NOMO-1 treated with dmso at 0.1 percent for 144 hours (cell line): ENCODE measurements around the gene SIRPB2.
A peak's percentile ranks its signal among the peaks of the same experiment; 100 is the strongest.
"Not testable (repeated sequence)": the region's sequence is repeated elsewhere in the genome, so short reads cannot be mapped to it uniquely, and the experiment has no call there.

Experiments used
- DNase-seq: peaks from one replicate; lab custom pipeline; 2025; ENCODE audit not compliant: unreplicated experiment; lab: John Stamatoyannopoulos, UW

SIRPB2 gene

DNA sequence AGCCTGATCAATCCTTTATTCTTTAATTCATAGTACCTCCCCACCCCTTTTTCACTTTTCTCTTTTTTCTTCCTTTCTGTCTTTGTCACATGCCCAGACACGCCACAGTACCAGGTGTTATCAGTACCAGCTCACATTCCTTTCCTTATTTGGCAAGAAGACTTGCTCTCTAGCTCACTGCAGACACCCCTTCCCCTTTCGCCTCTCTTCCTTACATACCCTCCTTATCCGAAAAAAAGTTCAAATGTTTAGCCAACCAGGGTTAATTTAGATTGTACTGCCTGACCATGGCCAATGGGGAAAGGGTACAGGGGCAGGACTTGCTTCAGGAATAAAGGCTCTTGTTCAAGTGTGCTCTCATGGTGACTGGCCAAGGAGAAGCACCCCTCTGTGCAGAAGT, 9.3 kb upstream of the SIRPB2 start:
- DNase-seq: no peak

DNA sequence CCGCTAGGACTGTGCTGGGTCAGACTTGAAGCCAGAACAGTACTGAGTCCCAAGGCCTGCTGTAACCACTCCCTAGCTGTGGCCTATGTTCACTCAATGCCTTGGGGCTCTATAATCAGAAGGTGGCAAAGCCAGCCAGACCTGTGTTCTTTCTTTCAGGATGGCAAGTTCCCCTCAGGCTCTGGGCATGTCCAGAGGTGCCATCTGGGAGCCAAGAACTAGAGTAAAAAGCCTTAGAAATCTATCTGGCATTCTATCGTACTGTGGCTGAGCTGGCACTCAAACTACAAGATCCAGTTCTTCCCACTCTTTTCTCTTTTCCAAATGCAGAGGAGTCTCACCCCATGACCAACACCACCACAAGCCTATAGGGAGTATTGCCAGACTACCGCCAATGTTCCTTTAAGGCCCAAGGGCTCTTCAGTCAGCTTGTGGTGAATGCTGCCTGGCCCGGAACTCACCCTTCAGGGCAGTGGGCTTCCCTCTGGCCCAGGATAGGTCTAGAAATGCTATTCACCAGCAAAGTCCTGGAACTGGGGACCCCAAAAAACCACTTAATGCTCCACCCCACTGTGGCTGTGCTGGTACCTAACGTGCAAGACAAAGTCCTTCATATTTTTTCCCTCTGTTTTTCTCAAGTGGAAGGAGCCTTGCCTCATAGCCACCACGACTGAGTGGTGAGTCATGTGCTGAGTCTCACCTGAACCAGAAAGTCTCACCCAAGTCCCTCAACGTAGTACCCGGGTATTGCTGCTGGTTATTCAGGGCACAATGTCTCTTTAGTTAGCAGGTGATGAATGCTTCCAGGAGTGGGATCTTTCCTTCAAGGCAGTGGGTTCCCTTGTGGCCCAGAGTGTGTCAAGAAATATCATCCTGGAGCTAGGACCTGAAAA, 8.6 kb upstream of the SIRPB2 start:
- DNase-seq: no peak

DNA sequence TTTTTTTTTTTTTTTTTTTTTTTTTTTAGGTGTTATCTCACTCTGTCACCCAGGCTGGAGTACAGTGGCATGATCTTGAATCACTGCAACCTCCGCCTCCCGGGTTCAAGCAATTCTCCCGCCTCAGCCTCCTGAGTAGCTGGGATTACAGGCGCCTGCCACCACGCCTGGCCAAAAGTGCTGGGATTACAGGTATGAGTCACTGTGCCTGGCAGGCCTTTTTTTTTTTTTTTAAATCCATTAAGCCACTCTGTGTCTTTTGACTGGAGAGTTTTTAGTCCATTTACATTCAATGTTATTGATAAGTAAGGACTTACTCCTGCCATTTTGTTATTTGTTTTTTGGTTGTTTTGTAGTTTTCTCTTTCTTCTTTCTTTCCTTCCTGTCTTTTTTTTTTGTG, 6.2 kb upstream of the SIRPB2 start:
- DNase-seq: not testable (repeated sequence)

DNA sequence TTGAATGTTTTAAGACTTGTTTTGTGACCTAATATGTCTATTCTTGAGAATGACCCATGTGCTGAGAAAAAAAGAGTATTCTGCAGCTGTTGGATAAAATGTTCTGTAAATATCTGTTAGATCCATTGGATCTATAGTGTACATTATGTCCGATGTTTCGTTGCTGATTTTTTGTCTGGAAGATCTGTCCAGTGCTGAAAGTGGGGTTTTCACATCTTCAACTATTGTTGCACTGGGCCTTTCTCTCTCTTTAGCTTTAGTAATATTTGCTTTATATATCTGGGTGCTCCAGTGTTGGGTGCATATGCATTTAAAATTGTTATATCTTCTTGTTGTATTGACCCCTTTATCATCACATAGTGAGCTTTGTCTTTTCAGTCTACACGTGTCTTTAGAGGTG, 5.7 kb upstream of the SIRPB2 start:
- DNase-seq: no peak

DNA sequence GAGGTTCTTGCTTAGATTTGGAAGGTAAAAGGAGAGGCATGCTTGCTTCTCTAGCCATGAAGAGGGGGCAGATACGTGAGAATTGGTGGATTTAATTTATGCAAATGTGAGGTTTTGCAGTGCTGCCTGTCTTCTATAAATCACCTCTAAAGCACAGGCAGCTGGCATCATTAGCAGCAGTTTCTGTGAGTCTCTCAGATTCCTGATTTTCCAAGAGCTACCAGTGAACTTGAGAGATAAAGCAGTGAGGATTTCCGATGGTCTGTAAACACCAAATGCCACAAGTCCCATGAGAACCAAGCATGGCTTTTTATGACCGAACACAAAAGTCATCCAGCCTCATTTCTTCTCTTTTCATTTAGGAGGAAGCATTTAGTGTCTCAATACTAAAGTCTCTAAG, 3.2 kb upstream of the SIRPB2 start:
- no peak for DNase-seq

DNA sequence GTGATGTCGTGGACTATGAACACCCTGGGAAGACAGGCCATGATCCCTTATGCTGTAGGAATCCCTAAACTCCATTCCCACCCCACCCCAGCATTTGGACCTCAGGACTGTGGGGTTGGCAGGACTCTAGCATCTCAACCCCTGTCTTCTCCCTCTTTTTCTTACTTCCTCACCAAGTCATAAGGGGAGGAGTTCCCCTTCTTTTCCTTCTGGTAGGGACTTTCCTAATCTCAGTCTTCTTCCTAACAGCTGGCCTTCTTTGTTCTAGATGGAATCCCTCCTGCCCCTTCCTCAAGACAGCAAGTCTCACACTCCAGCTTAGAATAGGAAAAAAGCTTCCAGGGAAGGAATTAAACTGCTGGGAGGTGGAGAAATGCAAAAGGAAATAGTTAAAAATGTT, 2.3 kb upstream of the SIRPB2 start:
- no peak for DNase-seq

DNA sequence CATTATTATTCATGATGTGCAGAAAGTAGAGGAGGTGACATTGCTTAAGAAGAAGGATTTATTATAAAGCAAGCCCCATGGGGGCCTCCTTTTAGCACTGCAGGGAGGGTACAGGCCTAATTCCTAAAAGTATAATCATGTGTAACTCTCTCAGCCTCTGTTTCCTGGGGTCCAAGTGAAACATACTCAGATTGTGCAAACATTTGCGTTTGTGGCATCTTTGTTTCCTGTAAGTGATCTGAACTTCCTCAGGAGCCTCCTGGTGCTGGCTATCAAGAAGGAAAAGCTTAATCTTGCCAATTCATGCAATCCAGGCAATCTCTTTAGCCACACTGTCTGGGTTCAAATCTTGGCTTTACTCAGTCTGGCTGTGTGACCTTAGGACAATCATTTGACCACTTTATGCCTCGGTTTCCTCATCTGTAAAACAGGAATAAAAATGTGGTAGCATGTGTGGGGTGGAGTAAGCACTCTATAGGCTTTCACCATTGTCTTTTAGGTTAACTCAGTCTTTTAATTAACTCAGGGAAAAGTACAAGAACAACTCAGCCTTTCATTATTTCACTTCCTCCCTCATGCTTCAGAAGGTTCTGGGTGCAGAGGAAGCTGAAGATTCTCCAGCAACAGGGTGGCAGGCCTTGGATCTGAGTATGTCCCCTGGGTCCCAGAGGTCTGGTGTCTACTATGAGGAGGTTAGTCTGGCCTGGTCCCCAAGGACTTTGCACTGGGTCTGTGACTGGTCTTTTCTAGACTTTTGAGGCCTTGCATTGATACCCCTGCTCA, 831 bp upstream of the SIRPB2 start:
- DNase-seq: peak; percentile 45

DNA sequence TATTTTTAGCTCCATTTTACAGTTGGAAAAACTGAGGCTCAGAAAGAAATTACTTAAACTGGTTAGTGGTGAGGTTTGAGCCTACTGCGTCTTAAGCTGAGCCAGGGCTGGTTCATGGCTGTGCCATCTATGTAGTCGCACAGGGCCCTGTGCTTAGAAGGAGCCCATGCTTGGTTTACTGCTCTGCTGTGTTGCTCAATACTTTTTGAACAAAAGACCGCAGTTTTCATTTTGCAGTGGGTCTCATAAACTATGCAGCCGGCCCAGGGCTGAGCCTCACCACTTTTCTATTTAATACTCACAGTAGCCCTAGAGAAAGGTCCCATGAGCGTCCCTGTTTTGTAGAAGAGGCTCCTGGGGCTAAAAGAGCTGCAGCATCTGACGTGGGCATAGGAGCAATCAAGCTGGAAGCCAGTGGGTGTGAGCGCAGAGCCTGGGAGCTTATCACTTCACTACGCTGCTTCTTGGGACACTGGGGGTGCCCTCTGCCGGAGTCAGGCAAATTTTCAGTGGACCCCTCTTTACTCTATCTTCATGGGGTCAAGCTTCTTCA, 501 bp downstream of the SIRPB2 start:
- no peak for DNase-seq

DNA sequence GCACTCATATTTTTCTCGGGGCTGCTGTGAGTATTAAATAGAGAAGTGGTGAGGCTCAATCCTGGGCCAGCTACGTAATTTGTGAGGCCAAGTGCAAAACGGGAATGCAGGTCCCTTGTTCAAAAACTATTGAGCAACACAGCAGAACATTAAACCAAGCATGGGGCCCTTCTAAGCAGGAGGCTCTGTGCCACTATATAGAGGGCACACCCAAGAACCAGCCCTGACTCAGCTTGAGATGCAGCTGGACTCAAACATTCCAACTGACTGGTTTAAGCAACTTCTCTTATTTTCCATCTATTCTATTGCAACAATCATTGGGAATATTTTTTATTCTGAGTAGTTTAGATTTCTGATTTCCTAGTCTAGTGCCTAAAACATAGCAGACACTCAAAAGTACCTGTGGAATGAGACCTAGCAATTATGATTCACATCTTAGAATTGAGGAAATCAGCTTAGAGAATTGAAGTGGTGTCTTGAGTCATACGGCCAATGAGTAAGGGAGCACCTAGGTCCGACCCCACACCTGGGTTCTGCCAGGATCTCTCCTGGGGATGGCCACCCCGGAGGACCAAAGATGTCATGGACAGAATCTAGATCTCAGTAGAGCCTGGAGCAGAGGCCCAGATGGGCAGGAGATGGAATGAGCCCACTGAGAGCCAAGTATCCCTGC, 1.3 kb downstream of the SIRPB2 start:
- DNase-seq: peak; percentile 83

DNA sequence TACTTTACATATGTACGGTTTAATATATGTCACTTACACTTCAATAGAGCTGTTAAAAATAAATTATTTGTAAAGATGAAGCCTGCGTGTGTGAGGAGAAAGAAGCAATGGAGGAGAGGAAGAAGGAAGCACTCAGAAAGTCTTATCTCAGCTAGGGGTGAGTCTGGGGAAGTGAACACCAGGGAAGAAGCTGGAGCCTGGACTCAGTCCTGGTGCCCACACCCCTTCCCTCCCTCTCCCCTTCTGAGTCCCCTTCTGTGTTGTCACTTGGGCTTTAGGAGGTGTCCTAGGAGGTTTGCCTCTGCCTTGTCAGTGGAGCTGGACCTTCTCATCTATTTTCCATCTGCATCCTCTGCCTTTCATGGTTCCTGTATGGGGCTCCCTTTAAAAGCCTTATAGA, 1.9 kb downstream of the SIRPB2 start:
- DNase-seq: no peak

DNA sequence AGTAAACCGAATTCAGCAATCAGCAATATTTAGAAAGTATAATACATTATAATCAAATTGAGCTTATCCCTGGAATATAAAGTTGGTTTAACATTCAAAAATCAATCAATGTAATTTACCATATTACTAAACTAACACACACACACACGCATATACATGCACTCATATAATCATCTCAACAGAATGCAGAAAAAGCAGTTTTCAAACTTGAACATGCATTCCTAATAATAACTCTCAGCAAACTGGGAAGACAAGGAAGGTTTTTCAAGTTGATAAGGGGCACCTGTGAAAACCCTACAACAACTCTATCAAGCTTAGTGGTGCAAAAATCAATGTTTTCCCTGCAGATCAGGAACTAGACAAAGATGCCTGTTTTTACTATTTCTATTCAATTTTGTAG, 4.7 kb downstream of the SIRPB2 start:
- DNase-seq: no peak

DNA sequence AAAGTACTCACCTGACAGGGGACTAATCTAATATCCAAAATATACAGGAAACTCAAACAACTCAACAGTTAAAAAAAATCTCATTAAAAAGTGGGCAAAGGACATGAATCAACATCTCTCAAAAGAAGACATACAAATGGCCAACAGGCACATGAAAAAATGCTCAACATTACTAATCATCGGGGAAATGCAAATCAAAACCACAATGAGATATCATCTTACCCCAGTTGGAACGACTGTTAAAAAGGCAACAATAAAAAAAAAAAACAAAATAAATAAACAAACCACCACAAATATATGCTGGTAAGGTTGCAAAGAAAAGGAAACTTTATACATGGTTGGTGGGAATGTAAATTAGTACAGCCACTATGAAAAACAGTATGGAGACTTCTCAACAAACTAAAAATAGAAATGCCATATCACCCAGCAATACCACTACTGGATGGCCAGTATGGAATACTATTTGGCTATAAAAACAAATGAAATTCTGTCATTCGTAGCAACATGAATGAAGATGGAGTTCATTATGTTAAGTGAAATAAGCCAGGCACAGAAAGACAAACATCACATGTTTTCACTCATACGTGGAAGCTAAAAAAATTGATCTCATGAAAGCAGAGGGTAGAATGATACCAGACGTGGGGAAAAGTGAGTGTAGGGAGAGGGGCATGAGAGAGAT, 6.6 kb downstream of the SIRPB2 start:
- no peak for DNase-seq

DNA sequence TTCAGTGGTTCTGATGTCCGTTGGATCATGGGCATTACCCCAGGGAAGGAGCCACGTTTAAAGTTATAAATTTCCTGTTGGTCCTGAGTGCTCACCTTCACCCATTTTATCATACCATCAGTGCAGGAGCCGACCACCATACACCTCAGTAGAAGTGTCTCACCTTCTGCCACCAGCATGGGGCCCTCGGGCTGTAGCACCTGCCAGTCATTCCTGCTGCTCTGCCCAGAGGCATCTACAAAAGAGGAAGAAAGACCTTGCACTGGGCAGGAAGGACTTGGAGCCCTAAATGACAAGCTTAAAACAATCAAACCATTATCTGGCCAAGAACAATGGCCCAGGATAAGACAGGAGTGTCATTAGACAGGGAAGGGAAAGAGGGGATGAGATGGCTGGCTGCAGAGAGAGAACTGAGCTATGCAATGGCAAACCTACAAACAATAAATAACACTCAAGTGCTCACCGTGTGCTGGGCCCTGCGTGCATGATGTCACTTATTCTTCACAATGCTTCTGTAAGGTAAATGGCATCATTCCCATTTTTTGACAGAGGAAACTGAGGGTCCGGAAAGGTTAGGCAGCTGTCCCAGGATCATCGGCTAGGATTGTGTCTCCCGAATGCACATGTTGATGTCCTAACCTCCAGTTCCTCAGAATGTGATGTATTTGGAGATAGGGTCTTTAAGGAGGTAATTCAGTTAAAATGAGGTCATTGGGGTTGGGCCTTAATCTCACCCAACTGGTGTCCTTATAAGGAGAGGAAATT, 11.2 kb downstream of the SIRPB2 start:
- no peak for DNase-seq

DNA sequence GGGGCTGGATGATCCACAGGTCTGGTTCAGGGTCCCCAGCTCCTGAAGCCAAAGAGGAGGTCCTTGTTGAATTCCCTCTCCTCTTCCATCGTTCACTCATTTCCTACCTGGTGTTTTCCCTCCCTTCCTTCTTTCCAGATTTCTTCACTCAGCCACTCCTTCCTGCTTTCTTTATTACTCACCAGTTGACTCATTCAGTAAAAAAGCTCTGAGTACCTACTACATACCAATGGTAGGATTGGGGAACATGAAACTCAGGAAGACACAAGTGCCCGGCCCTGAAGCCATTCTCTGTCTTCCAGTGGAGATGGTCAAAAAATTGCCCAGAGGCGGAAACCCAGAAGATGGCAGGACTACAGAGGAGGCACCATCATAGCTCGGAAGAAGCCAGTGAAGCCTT, 12.7 kb downstream of the SIRPB2 start:
- no peak for DNase-seq

DNA sequence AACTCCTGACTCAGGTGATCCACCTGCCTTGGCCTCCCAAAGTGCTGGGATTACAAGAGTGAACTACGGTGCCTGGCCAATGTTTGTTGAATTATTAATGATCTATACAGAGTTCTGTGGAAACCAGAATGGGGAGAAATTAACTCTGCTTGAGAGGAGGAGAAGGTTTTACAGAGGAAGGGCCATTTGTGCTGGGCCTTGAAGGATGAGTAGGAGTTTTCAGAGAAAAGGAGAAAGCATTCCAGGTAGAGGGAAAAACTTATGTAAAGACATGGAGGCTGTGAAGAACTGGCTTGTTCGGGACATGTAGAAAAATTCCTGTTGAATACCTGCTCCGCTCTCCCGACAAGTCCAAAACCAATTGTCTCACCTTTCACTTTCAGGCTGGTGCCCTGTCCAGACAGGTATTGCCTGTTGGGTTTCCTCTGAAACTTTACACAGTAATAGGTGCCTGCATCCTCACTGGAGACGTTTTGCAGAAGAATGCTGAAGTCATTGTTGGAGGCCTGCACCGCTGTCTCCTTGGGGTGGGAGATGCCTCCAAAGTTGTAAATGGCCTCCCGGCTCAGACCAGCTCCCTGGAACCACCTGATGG, 13.2 kb downstream of the SIRPB2 start:
- no peak for DNase-seq

DNA sequence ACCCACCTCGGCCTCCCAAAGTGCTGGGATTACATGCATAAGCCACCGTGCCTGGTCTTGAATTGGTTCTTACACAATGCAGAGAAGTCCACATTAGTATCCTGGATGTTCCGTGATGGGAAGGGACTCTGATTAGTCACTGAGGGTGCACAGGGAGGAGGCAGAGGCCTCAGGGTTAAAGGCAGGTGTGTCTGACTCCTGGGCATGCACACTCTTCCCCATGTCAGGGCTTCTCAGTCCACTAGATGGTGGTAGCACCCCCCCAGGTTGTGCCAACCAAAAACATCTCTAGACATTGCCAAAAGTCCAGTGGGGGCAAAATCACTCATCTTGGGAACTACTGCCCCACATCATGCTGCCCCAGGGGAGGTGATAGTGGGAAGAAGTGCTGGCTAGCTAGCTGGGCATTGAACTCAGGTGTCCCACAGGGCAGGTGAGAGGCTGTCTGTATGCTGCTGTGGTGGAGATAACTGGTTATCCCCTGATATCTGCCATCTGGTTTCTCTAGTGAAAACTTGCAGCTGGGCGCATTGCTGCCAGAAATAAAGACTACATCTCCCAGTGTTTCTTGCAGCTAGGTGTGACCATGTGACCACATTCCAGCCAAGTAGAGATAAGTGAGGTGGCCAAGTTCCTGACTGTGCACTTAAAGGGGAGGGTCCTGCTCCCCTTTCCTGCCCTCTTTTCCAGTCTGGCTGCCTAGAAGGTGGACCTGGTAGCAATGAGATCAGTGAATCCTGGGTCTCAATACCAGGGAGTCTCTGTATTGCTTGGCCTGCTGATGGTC, 16.2 kb downstream of the SIRPB2 start:
- no peak for DNase-seq

DNA sequence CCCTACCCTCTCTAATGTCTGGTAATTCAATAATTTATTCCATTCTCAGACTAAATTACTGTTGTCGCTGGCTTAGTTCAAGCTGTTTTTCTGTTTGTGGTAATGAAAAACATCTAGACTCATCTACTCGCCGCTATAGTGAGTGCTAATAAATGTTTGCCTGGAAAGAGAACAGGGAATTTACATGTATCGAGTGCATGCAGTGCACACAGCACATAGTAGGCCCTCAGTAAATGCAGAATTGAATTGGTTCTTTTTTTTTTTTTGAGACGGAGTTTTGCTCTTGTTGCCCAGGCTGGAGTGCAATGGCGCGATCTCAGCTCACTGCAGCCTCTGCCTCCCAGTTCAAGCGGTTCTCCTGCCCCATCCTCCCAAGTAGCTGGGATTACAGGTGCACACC, 16.9 kb downstream of the SIRPB2 start:
- no peak for DNase-seq

DNA sequence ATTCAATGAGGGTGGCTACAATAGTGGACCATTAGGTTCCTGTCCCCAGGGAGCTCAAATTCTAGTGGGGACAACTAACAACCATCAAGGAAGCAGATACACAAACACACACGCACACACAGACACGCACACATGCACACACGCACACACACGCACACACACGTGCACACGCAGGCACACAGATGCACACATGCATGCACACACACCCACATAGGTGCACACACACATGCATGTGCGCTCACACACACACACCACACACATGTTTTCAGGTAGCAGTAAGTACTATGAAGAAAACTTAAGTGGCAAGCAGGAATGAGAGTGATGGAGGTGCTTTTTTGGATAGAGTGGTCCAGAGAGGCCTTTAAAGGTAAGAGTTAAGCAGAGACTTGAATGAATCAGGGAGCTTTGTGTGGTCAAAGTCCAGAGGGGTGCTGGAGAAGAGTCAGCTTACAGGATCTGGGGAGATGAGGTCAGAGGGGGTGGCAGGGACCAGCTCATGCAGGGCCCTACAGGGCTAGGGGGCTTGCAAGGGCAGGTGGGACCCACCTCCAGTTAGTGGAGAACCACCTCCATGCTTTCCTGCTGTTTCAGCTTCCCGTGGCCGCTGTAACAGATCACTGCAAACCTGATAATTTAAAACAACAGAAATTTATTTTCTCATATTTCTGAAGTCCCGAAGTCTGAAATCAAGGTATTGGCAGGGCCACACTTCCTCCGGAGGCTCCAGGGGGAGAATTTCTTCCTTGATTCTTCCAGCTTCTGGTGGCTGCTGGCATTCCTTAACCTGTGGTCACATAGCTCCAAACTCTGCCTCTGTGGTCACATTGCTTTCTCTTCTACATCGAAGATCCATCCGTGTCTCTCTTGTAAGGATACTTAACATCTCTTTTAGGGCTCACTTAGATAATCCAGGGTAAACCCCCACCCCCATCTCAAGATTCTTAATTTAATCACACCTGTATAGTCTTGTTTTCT, 17.7 kb downstream of the SIRPB2 start:
- no peak for DNase-seq
